ENCODE results near the gene CERCAM. TPM values are rescaled to one million over a fixed set of nuclear protein-coding genes. Genes with fewer than 3 reads are reported as not detected.

The CERCAM gene, protein sequence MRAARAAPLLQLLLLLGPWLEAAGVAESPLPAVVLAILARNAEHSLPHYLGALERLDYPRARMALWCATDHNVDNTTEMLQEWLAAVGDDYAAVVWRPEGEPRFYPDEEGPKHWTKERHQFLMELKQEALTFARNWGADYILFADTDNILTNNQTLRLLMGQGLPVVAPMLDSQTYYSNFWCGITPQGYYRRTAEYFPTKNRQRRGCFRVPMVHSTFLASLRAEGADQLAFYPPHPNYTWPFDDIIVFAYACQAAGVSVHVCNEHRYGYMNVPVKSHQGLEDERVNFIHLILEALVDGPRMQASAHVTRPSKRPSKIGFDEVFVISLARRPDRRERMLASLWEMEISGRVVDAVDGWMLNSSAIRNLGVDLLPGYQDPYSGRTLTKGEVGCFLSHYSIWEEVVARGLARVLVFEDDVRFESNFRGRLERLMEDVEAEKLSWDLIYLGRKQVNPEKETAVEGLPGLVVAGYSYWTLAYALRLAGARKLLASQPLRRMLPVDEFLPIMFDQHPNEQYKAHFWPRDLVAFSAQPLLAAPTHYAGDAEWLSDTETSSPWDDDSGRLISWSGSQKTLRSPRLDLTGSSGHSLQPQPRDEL
- 83.1 and 83.9 TPM in 2 replicates for polyA plus RNA-seq (2013)

DNA sequence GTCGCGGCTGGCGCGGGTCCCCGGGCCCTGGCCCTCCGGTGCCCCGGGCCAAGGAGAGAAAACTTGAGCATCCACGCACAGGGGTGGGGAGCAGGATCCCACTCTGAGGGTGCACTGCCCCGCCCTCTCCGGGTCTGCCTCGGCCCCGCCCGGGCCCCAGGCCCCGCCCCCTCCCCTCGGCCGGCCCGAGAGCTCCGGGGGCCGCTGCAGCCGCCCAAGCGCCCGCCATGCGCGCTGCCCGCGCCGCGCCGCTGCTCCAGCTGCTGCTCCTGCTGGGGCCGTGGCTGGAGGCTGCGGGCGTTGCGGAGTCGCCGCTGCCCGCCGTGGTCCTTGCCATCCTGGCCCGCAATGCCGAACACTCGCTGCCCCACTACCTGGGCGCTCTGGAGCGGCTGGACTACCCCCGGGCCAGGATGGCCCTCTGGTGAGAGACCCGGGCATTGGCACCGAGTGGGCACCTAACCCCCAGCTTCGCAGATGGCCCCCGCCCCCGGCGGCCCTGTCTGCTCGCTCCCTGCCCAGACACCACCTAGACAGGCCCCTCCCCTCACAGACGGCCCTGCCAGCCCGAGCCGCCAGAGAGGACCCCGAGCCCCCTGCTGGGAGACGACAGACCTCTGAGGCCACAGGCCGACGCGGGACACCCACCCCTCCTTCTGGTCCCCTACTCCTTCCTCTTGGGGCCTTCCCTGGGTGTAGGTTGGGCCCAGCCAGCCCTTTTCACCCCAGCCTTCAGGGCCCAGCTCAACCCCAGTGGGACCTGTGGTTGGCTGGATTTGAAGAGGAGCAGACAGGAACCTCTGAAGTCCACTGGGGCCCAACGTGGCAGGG, at the start of gene CERCAM:
CERCAM (plus strand) TSS at position 207 of the 831 bp plus-strand sequence; CDS start at position 228, 21 bp downstream.
- Histone ChIP-seq H3K23ac (ENCODE audit: low read length) (no peak within 1 kb of the TSS), H2BK5ac (ENCODE audit: low read depth, low read length, poor library complexity) (peak within 1 kb of the TSS; percentile 95), H2BK120ac (ENCODE audit: insufficient read depth, low read length, poor library complexity) (peak within 1 kb of the TSS; percentile 85), H3K9me3 (ENCODE audit: insufficient read depth, low read depth, low read length) (no peaks in the 10 kb centered on the region), H3K27me3 (ENCODE audit: insufficient read depth, low read length) (no peaks in the 10 kb centered on the region), H2BK12ac (ENCODE audit: low read length) (peak within 1 kb of the TSS; percentile 34), H3K18ac (ENCODE audit: low read length) (peak within 1 kb of the TSS; percentile 97), H2AK5ac (ENCODE audit: low read length) (peak within 1 kb of the TSS; percentile 70), H2AFZ (ENCODE audit: insufficient read depth, low read length, poor library complexity) (peak within 1 kb of the TSS; percentile 89), H3K79me1 (ENCODE audit: low read length) (peaks cover 31% of the 10 kb centered on the region), H3K4ac (ENCODE audit: low read depth, low read length) (peak within 1 kb of the TSS; percentile 80), H3K4me2 (ENCODE audit: low read length) (peak within 1 kb of the TSS; percentile 96), H3K27ac (ENCODE audit: low read depth, low read length) (peak within 1 kb of the TSS; percentile 76), H3K36me3 (ENCODE audit: control insufficient read depth in 1 of 2, insufficient read depth in 2 of 2, low read length in 2 of 2) (peaks cover 16 to 23% of the 10 kb centered on the region in 2 experiments), H3K14ac (ENCODE audit: low read length) (peak within 1 kb of the TSS; percentile 94), H4K91ac (ENCODE audit: low read depth, low read length) (peak within 1 kb of the TSS; percentile 96), H3K79me2 (ENCODE audit: control insufficient read depth, insufficient read depth, low read length, poor library complexity) (peaks cover 11% of the 10 kb centered on the region), H3K4me1 (ENCODE audit: control insufficient read depth in 1 of 2, insufficient read depth in 2 of 2, low read length in 2 of 2) (peaks cover 29 to 40% of the 10 kb centered on the region in 2 experiments), H3K4me3 (ENCODE audit: low read depth, low read length) (peak within 1 kb of the TSS; percentile 96), H4K12ac (ENCODE audit: low read depth, low read length) (peak within 1 kb of the TSS; percentile 76), H3K9ac (ENCODE audit: low read length) (peak within 1 kb of the TSS; percentile 86), H4K8ac (ENCODE audit: low read depth, low read length) (peak within 1 kb of the TSS; percentile 89)
- DNase-seq = peak; percentile 42 to 66
- WGBS (ENCODE audit: extremely low coverage, insufficient coverage, insufficient read length) = no CpG with 5 or more reads among the region's 59 CpGs

GRCh38 chr9:128371630-128372117, 49.0 kb upstream of the CERCAM start:
- Histone ChIP-seq H2AFZ (ENCODE audit: insufficient read depth, low read length, poor library complexity) (peak overlapping the region; percentile 38), H3K18ac (ENCODE audit: low read length) (peak overlapping the region; percentile 36), H3K79me1 (ENCODE audit: low read length) (peaks cover 10% of the 10 kb centered on the region), H3K23ac (ENCODE audit: low read length) (no peak overlapping the region), H4K8ac (ENCODE audit: low read depth, low read length) (peak overlapping the region; percentile 94), H3K9ac (ENCODE audit: low read length) (peak overlapping the region; percentile 94), H4K12ac (ENCODE audit: low read depth, low read length) (peak overlapping the region; percentile 80), H2BK12ac (ENCODE audit: low read length) (no peak overlapping the region), H3K4me3 (ENCODE audit: low read depth, low read length) (peak overlapping the region; percentile 95), H2AK5ac (ENCODE audit: low read length) (peak overlapping the region; percentile 22), H3K4me2 (ENCODE audit: low read length) (peak overlapping the region; percentile 83), H3K27me3 (ENCODE audit: insufficient read depth, low read length) (no peaks in the 10 kb centered on the region), H3K9me3 (ENCODE audit: insufficient read depth, low read depth, low read length) (no peaks in the 10 kb centered on the region), H3K4me1 (ENCODE audit: control insufficient read depth in 1 of 2, insufficient read depth in 2 of 2, low read length in 2 of 2) (peaks cover 5 to 10% of the 10 kb centered on the region in 2 experiments), H2BK120ac (ENCODE audit: insufficient read depth, low read length, poor library complexity) (peak overlapping the region; percentile 5), H3K14ac (ENCODE audit: low read length) (peak overlapping the region; percentile 85), H3K27ac (ENCODE audit: low read depth, low read length) (peak overlapping the region; percentile 45), H3K36me3 (ENCODE audit: control insufficient read depth in 1 of 2, insufficient read depth in 2 of 2, low read length in 2 of 2) (peaks cover 4 to 7% of the 10 kb centered on the region in 2 experiments), H2BK5ac (ENCODE audit: low read depth, low read length, poor library complexity) (peak overlapping the region; percentile 52), H3K79me2 (ENCODE audit: control insufficient read depth, insufficient read depth, low read length, poor library complexity) (peaks cover 10% of the 10 kb centered on the region), H4K91ac (ENCODE audit: low read depth, low read length) (peak overlapping the region; percentile 82), H3K4ac (ENCODE audit: low read depth, low read length) (peak overlapping the region; percentile 49)
- no CpG with 5 or more reads among the region's 10 CpGs for WGBS (ENCODE audit: extremely low coverage, insufficient coverage, insufficient read length)
- DNase-seq = no peak

DNA sequence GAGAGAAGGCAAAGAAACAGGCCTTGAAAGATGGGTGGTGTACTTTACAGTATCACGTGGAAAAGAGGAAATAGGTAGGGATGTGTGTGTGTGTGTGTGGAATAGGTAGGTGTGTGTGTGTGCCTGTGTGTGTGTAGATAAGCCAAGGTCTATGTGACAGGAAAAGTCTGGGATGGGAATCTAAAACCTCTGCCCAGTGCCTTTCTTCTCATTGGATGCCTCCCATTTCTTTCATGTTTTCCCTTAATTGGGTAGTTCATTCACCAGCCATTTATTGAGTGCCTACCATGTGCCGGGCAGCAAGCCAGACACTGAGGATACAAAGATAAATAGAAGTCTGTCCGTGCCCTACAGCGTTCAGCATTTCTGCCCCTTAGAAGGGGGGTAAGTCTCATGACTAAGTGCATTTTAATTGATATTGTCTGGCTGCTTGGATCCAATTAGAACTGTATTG, 48.4 kb upstream of the CERCAM start:
- Histone ChIP-seq H3K9me3 (ENCODE audit: insufficient read depth, low read depth, low read length) (no peaks in the 10 kb centered on the region), H4K12ac (ENCODE audit: low read depth, low read length) (no peak overlapping the region), H2AFZ (ENCODE audit: insufficient read depth, low read length, poor library complexity) (no peak overlapping the region), H3K9ac (ENCODE audit: low read length) (no peak overlapping the region), H3K18ac (ENCODE audit: low read length) (no peak overlapping the region), H3K36me3 (ENCODE audit: control insufficient read depth in 1 of 2, insufficient read depth in 2 of 2, low read length in 2 of 2) (peaks cover 4 to 7% of the 10 kb centered on the region in 2 experiments), H3K4me3 (ENCODE audit: low read depth, low read length) (no peak overlapping the region), H3K27me3 (ENCODE audit: insufficient read depth, low read length) (no peaks in the 10 kb centered on the region), H3K79me1 (ENCODE audit: low read length) (peaks cover 10% of the 10 kb centered on the region), H4K8ac (ENCODE audit: low read depth, low read length) (peak overlapping the region; percentile 13), H3K4me1 (ENCODE audit: control insufficient read depth in 1 of 2, insufficient read depth in 2 of 2, low read length in 2 of 2) (peaks cover 5 to 10% of the 10 kb centered on the region in 2 experiments), H2BK12ac (ENCODE audit: low read length) (no peak overlapping the region), H4K91ac (ENCODE audit: low read depth, low read length) (no peak overlapping the region), H3K27ac (ENCODE audit: low read depth, low read length) (no peak overlapping the region), H2BK120ac (ENCODE audit: insufficient read depth, low read length, poor library complexity) (no peak overlapping the region), H2BK5ac (ENCODE audit: low read depth, low read length, poor library complexity) (no peak overlapping the region), H3K23ac (ENCODE audit: low read length) (no peak overlapping the region), H3K4me2 (ENCODE audit: low read length) (peak overlapping the region; percentile 83), H3K14ac (ENCODE audit: low read length) (no peak overlapping the region), H2AK5ac (ENCODE audit: low read length) (no peak overlapping the region), H3K4ac (ENCODE audit: low read depth, low read length) (peak overlapping the region; percentile 49), H3K79me2 (ENCODE audit: control insufficient read depth, insufficient read depth, low read length, poor library complexity) (peaks cover 10% of the 10 kb centered on the region)
- no peak for DNase-seq
- 100% methylated on average over 1 of the region's 4 CpGs for whole genome bisulfite sequencing (ENCODE audit: extremely low coverage, insufficient coverage, insufficient read length)

DNA sequence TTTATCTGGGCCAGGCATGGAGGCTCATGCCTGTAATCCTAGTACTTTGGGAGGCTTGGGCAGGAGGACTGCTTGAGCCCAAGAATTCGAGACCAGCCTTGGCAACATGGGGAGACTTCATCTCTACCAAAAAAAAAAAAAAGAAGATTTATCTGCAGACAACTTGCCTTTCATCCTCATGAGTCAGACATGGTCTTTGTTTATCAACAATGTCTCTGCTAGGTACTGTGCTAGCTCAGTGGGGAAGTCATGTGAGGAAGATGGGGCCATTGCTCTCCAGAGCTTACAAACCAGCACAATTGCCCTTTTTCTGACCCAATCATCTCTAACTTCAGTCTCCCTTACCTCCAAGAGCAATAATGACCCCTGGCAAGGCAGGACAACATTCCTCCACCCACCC, 47.9 kb upstream of the CERCAM start:
- no peak overlapping the region for H4K8ac ChIP-seq (ENCODE audit: low read depth, low read length)
- WGBS (ENCODE audit: extremely low coverage, insufficient coverage, insufficient read length) = no CpG with 5 or more reads among the region's 1 CpG

More for the DNA sequence above, 47.9 kb upstream of the CERCAM start:
- no peak overlapping the region for H2BK5ac ChIP-seq (ENCODE audit: low read depth, low read length, poor library complexity)
- H3K4me2 ChIP-seq (ENCODE audit: low read length) = no peak overlapping the region
- H3K79me1 ChIP-seq (ENCODE audit: low read length) = peaks cover 10% of the 10 kb centered on the region
- peak overlapping the region; percentile 1 for H3K4ac ChIP-seq (ENCODE audit: low read depth, low read length)
- no peak for DNase-seq
- H3K18ac ChIP-seq (ENCODE audit: low read length) = no peak overlapping the region
- peaks cover 5 to 10% of the 10 kb centered on the region in 2 experiments for H3K4me1 ChIP-seq (ENCODE audit: control insufficient read depth in 1 of 2, insufficient read depth in 2 of 2, low read length in 2 of 2)
- H2BK12ac ChIP-seq (ENCODE audit: low read length) = no peak overlapping the region
- H2AK5ac ChIP-seq (ENCODE audit: low read length) = no peak overlapping the region
- H4K12ac ChIP-seq (ENCODE audit: low read depth, low read length) = no peak overlapping the region
- no peak overlapping the region for H2AFZ ChIP-seq (ENCODE audit: insufficient read depth, low read length, poor library complexity)
- no peak overlapping the region for H3K27ac ChIP-seq (ENCODE audit: low read depth, low read length)
- no peak overlapping the region for H4K91ac ChIP-seq (ENCODE audit: low read depth, low read length)
- H3K23ac ChIP-seq (ENCODE audit: low read length) = no peak overlapping the region
- H3K14ac ChIP-seq (ENCODE audit: low read length) = no peak overlapping the region
- H3K79me2 ChIP-seq (ENCODE audit: control insufficient read depth, insufficient read depth, low read length, poor library complexity) = peaks cover 10% of the 10 kb centered on the region
- H3K27me3 ChIP-seq (ENCODE audit: insufficient read depth, low read length) = no peaks in the 10 kb centered on the region
- no peak overlapping the region for H2BK120ac ChIP-seq (ENCODE audit: insufficient read depth, low read length, poor library complexity)
- no peak overlapping the region for H3K4me3 ChIP-seq (ENCODE audit: low read depth, low read length)
- H3K9ac ChIP-seq (ENCODE audit: low read length) = no peak overlapping the region
- peaks cover 6 to 10% of the 10 kb centered on the region in 2 experiments for H3K36me3 ChIP-seq (ENCODE audit: control insufficient read depth in 1 of 2, insufficient read depth in 2 of 2, low read length in 2 of 2)
- H3K9me3 ChIP-seq (ENCODE audit: insufficient read depth, low read depth, low read length) = no peaks in the 10 kb centered on the region

Data from trophoblast cell (in vitro differentiated cells and primary cell).